GM12892 (cell line): ENCODE data around the gene NABP2.

Experiments used
- POLR2A ChIP-seq: IDR thresholded peaks from 2 replicates; pipeline ENCODE4 v1.6.1; 2011; ENCODE audit warnings: low read depth, low read length, control low read depth
- TAF1 ChIP-seq: IDR thresholded peaks from 2 replicates; pipeline ENCODE4 v1.6.1; 2011; ENCODE audit warnings: low read depth, mild to moderate bottlenecking, control low read depth, low read length, borderline replicate concordance

DNA sequence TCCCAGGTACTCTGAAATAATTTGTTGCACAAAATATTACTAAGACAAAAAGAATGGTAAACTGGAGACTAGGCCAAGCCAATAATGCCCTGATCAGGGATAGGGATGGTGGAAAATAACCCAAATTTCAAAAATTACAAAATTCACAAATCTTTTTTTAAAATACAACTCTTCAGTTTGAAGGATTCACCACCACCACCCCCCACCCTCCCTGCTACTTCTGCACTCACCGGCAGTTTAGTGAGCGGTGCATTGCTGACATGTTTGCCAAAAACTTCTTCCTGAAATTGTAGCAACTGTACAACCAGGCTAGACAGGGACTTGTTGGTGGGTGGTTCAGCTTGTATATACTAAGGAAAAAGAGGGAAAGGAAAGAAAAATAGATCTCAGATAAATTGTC is 37.2 kb upstream of the NABP2 start:
- TF ChIP-seq TAF1 (no peak), POLR2A (no peak)
